Sigmoid colon (tissue), 4 donors: ENCODE results near the gene PHF21A.

Source experiments
- EP300 ChIP-seq, 4 donors: sonication (generic); formaldehyde crosslinking; IDR thresholded peaks; one replicate each; pipeline ENCODE4 v1.6.1; 2017; ENCODE audit warnings: antibody characterized with exemption in 4 of 4
- POLR2A ChIP-seq, 2 donors: fragments of 450-650 bp; IDR thresholded peaks; one replicate each; pipeline ENCODE4 v1.6.1; 2016; ENCODE audit warnings: antibody characterized with exemption in 2 of 2, mild to moderate bottlenecking in 2 of 2, moderate library complexity in 2 of 2
- POLR2AphosphoS5 ChIP-seq, 4 donors: sonication (generic); formaldehyde crosslinking; IDR thresholded peaks; one replicate each; pipeline ENCODE4 v1.6.1; 2017; ENCODE audit warnings: antibody characterized with exemption in 4 of 4
- TF ChIP-seq, protein P1 (sequence below), 4 experiments: fragments of 450-650 bp in 3 of 4; fragments of 200-600 bp in 1 of 4; IDR thresholded peaks; one replicate each; pipeline ENCODE4 v1.5.1; 2016 to 2019; ENCODE audit warnings: antibody characterized with exemption in 4 of 4, mild to moderate bottlenecking in 3 of 4, moderate library complexity in 2 of 4

DNA sequence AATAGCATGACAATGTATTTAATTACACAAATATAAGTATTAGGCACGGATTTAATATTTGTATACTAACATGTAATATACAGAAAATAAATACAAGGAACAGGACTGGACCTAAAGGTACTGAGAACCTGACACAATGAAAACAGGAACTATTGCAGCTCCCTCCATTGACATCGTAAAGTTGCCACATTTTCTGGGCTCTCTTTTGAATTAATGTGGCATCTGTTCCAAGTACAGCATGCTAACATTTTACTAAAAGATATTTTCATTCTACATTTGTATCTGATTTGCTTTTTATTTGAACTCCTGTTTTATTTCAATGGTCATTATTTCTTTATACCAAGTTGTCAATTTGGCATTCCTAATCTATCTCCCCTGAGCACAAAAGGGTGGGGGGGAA is 15.3 kb downstream of the PHF21A start:
- TF ChIP-seq, protein P1, sequence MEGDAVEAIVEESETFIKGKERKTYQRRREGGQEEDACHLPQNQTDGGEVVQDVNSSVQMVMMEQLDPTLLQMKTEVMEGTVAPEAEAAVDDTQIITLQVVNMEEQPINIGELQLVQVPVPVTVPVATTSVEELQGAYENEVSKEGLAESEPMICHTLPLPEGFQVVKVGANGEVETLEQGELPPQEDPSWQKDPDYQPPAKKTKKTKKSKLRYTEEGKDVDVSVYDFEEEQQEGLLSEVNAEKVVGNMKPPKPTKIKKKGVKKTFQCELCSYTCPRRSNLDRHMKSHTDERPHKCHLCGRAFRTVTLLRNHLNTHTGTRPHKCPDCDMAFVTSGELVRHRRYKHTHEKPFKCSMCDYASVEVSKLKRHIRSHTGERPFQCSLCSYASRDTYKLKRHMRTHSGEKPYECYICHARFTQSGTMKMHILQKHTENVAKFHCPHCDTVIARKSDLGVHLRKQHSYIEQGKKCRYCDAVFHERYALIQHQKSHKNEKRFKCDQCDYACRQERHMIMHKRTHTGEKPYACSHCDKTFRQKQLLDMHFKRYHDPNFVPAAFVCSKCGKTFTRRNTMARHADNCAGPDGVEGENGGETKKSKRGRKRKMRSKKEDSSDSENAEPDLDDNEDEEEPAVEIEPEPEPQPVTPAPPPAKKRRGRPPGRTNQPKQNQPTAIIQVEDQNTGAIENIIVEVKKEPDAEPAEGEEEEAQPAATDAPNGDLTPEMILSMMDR (IDR thresholded peaks at IDR 0.05) = no peak
- TF ChIP-seq EP300 (IDR thresholded peaks at IDR 0.05) (no peak), POLR2A (IDR thresholded peaks at IDR 0.05) (no peak), POLR2AphosphoS5 (IDR thresholded peaks at IDR 0.05) (no peak)
